Stimulated activated CD4-positive, alpha-beta T cell treated with anti-CD3 and anti-CD28 coated beads, Interleukin-4, amount 100 ng/mL, for 48 hours (primary cell): ENCODE measurements around the gene SLC44A4.
A peak's percentile ranks its signal among the peaks of the same experiment; 100 is the strongest.
"Not testable (repeated sequence)": the region's sequence is repeated elsewhere in the genome, so short reads cannot be mapped to it uniquely, and the experiment has no call there.

Source experiments
- DNase-seq, 2 donors: peaks; one replicate each; pipeline ENCODE4 v3.0.0-alpha.2; 2020; ENCODE audit warnings: low read depth in 2 of 2

SLC44A4 gene

GRCh38 chr6:31827286-31828079 is 51.3 kb downstream of the SLC44A4 start, which contains the start of gene HSPA1B:
TSS of gene HSPA1B (plus strand) at chr6:31827738. CDS start at chr6:31827951, 213 bp downstream.
- DNase-seq = peak; percentile 83 to 93

GRCh38 chr6:31826793-31827285 is 52.0 kb downstream of the SLC44A4 start:
- DNase-seq = peak in 1 of 2 donors; percentile 45

GRCh38 chr6:31825553-31825952 is 53.2 kb downstream of the SLC44A4 start:
- no peak for DNase-seq

- not testable (repeated sequence) for DNase-seq
Observed at GRCh38 chr6:31823592-31824196, 55.1 kb downstream of the SLC44A4 start.

GRCh38 chr6:31822036-31822821 is 56.6 kb downstream of the SLC44A4 start:
- DNase-seq = peak; percentile 36 to 51

GRCh38 chr6:31821301-31822035 is 57.3 kb downstream of the SLC44A4 start:
- DNase-seq = peak; percentile 72

- not testable (repeated sequence) for DNase-seq
Observed at GRCh38 chr6:31820399-31820798, 58.4 kb downstream of the SLC44A4 start.

- DNase-seq = no peak
Observed at GRCh38 chr6:31819871-31820299, 58.9 kb downstream of the SLC44A4 start.

GRCh38 chr6:31817929-31818511 is 60.8 kb downstream of the SLC44A4 start:
- DNase-seq = not testable (repeated sequence)

GRCh38 chr6:31817133-31817928 is 61.5 kb downstream of the SLC44A4 start:
- not testable (repeated sequence) for DNase-seq

GRCh38 chr6:31815025-31815838 is 63.6 kb downstream of the SLC44A4 start, which contains the start of the genes HSPA1A and HSPA1L:
TSS of gene HSPA1A (plus strand) at chr6:31815543. CDS start at chr6:31815757, 214 bp downstream.
TSS of gene HSPA1L (minus strand) at chr6:31815283. CDS start at chr6:31811972, 3,311 bp downstream.
- peak; percentile 44 to 50 for DNase-seq

GRCh38 chr6:31814677-31815024 is 64.1 kb downstream of the SLC44A4 start:
- peak; percentile 49 to 68 for DNase-seq

- no peak for DNase-seq
Observed at GRCh38 chr6:31813465-31813849, 65.3 kb downstream of the SLC44A4 start.
